Measurements from ENCODE around the gene PLXNA2. TPM values are rescaled to one million over a fixed set of nuclear protein-coding genes. Genes with fewer than 3 reads are reported as not detected.

PLXNA2 gene
- total RNA-seq, 1 experiment from 2014 or later = 0.89 TPM

DNA sequence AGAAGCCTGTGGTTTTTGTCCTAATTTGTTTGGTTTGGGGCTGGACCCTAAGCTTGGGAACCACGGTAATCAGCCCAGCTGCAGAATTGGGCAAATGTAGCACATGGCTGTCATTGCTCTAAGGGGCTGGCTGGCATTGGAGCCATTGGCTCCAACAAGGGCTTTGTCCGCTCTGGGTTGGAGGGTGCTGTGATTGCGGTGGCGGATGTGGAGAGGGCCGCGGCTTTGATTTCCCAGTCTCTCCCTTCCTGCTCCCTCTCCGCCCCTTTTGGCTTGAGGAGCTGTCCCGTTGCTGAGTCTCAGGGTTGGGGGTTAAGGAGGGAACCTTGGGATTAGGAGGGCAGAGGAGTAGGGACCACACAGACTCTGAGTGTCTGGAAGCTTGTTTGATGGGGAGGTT is 241.5 kb downstream of the PLXNA2 start:
- Histone ChIP-seq H3K79me2 (ENCODE audit: insufficient read depth, low read length) (no peaks in the 10 kb centered on the region), H3K27ac (ENCODE audit: low read depth, low read length) (no peak overlapping the region), H3K9ac (ENCODE audit: low read length) (no peak overlapping the region), H2AFZ (ENCODE audit: low read depth, low read length, poor library complexity, severe bottlenecking) (no peak overlapping the region), H3K9me3 (ENCODE audit: control insufficient read depth in 1 of 2, insufficient read depth in 1 of 2, low read depth in 1 of 2, low read length in 2 of 2) (no peaks in the 10 kb centered on the region), H3K9me2 (ENCODE audit: insufficient read depth) (no peaks in the 10 kb centered on the region), H4K20me1 (ENCODE audit: insufficient read depth) (no peaks in the 10 kb centered on the region), H3K27me3 (ENCODE audit: insufficient read depth, low read length) (0 out of 2 replicates have a peak, but pooled peaks cover 3% of the 10 kb centered on the region), H3K4me3 (replicated peaks in 1 of 2; ENCODE audit: low read depth in 1 of 2, low read length in 2 of 2) (no peak overlapping the region), H3K4me1 (ENCODE audit: control insufficient read depth in 1 of 2, insufficient read depth in 2 of 2, low read length in 2 of 2) (peaks cover 0 to 5% of the 10 kb centered on the region in 2 experiments; a peak in 2 of 4 replicates), H3K36me3 (ENCODE audit: control insufficient read depth in 1 of 2, insufficient read depth in 2 of 2, low read length in 2 of 2) (no peaks in the 10 kb centered on the region), H3K4me2 (ENCODE audit: low read length) (no peak overlapping the region)
- ATAC-seq (no peak), DNase-seq (ENCODE audit: low read depth, low spot score) (no peak)
- ChIA-PET CTCF (no interaction called here), POLR2A (no interaction called here), RAD21 (ENCODE audit: low non-redundant PET in 1 of 2, low total read pairs in 2 of 2, uncharacterized antibody in 2 of 2, unreplicated experiment in 2 of 2) (no interaction called here)
- intact Hi-C loops (cut with micrococcal nuclease) = no loop called here
- no TSS peak for BruUV-seq (replicated peaks)
- TF ChIP-seq POLR2AphosphoS5 (IDR thresholded peaks at IDR 0.05; ENCODE audit: low read depth, low read length) = no peak

- Histone ChIP-seq H3K27ac (ENCODE audit: low read depth, low read length) (no peak overlapping the region), H3K4me3 (replicated peaks in 1 of 2; ENCODE audit: low read depth in 1 of 2, low read length in 2 of 2) (no peak overlapping the region), H3K79me2 (ENCODE audit: insufficient read depth, low read length) (no peaks in the 10 kb centered on the region), H3K9me2 (ENCODE audit: insufficient read depth) (no peaks in the 10 kb centered on the region), H3K4me2 (ENCODE audit: low read length) (no peak overlapping the region), H4K20me1 (ENCODE audit: insufficient read depth) (no peaks in the 10 kb centered on the region), H3K36me3 (ENCODE audit: control insufficient read depth in 1 of 2, insufficient read depth in 2 of 2, low read length in 2 of 2) (no peaks in the 10 kb centered on the region), H3K4me1 (ENCODE audit: control insufficient read depth in 1 of 2, insufficient read depth in 2 of 2, low read length in 2 of 2) (no peaks in the 10 kb centered on the region), H3K9me3 (ENCODE audit: control insufficient read depth in 1 of 2, insufficient read depth in 1 of 2, low read depth in 1 of 2, low read length in 2 of 2) (no peaks in the 10 kb centered on the region), H3K27me3 (ENCODE audit: insufficient read depth, low read length) (0 out of 2 replicates have a peak, but pooled peaks cover 3% of the 10 kb centered on the region), H2AFZ (ENCODE audit: low read depth, low read length, poor library complexity, severe bottlenecking) (no peak overlapping the region), H3K9ac (ENCODE audit: low read length) (no peak overlapping the region)
- ATAC-seq = no peak
- CTCF ChIA-PET = no interaction called here
- BruUV-seq (replicated peaks) = no TSS peak
- DNase-seq (ENCODE audit: low read depth, low spot score) = no peak
- intact Hi-C loops (cut with micrococcal nuclease) = no loop called here
- RAD21 ChIA-PET (ENCODE audit: low non-redundant PET in 1 of 2, low total read pairs in 2 of 2, uncharacterized antibody in 2 of 2, unreplicated experiment in 2 of 2) = no interaction called here
- POLR2A ChIA-PET = no interaction called here
- no peak for TF ChIP-seq ELF1 (IDR thresholded peaks at IDR 0.05; ENCODE audit: borderline replicate concordance, low read depth)
- TF ChIP-seq, protein P1, sequence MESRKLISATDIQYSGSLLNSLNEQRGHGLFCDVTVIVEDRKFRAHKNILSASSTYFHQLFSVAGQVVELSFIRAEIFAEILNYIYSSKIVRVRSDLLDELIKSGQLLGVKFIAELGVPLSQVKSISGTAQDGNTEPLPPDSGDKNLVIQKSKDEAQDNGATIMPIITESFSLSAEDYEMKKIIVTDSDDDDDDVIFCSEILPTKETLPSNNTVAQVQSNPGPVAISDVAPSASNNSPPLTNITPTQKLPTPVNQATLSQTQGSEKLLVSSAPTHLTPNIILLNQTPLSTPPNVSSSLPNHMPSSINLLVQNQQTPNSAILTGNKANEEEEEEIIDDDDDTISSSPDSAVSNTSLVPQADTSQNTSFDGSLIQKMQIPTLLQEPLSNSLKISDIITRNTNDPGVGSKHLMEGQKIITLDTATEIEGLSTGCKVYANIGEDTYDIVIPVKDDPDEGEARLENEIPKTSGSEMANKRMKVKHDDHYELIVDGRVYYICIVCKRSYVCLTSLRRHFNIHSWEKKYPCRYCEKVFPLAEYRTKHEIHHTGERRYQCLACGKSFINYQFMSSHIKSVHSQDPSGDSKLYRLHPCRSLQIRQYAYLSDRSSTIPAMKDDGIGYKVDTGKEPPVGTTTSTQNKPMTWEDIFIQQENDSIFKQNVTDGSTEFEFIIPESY (IDR thresholded peaks at IDR 0.05; ENCODE audit: extremely low read depth, insufficient replicate concordance, low read length) = no peak
- no peak for TF ChIP-seq SP1 (IDR thresholded peaks at IDR 0.05; ENCODE audit: low read depth)
- TF ChIP-seq POLR2A (IDR thresholded peaks at IDR 0.05; ENCODE audit: borderline replicate concordance, extremely low read depth, insufficient read depth, insufficient read length) = no peak
- no peak for TF ChIP-seq REST (IDR thresholded peaks at IDR 0.05; ENCODE audit: low read depth)
- TF ChIP-seq POLR2AphosphoS5 (IDR thresholded peaks at IDR 0.05; ENCODE audit: low read depth, low read length) = no peak
- TF ChIP-seq CTCF (IDR thresholded peaks at IDR 0.05 in 2 of 3, conservative IDR thresholded peaks at IDR 0.05 in 1 of 3; ENCODE audit: borderline replicate concordance in 1 of 3, insufficient read depth in 1 of 3, low read depth in 2 of 3, low read length in 2 of 3) = no peak
- no peak for TF ChIP-seq ATF3 (IDR thresholded peaks at IDR 0.05)
- TF ChIP-seq CEBPB (IDR thresholded peaks at IDR 0.05; ENCODE audit: low read depth) = no peak
- TF ChIP-seq JUND (IDR thresholded peaks at IDR 0.05) = no peak
- no peak for TF ChIP-seq CBX3 (IDR thresholded peaks at IDR 0.05; ENCODE audit: low read depth)
- no peak for TF ChIP-seq RAD21 (IDR thresholded peaks at IDR 0.05; ENCODE audit: low read depth)
- no peak for TF ChIP-seq EGR1 (IDR thresholded peaks at IDR 0.05; ENCODE audit: low read depth)
- TF ChIP-seq SIN3A (IDR thresholded peaks at IDR 0.05; ENCODE audit: low read depth) = no peak
Measured at GRCh38 chr1:208002078-208002477, 242.1 kb downstream of the PLXNA2 start.

Data from HCT116 (cell line).